NCI-H2107 (cell line): ENCODE results near the gene DENND2C.

Experiments used
- DNase-seq: peaks from one replicate; lab custom pipeline; 2025; lab: John Stamatoyannopoulos, UW

The DENND2C gene

DNA sequence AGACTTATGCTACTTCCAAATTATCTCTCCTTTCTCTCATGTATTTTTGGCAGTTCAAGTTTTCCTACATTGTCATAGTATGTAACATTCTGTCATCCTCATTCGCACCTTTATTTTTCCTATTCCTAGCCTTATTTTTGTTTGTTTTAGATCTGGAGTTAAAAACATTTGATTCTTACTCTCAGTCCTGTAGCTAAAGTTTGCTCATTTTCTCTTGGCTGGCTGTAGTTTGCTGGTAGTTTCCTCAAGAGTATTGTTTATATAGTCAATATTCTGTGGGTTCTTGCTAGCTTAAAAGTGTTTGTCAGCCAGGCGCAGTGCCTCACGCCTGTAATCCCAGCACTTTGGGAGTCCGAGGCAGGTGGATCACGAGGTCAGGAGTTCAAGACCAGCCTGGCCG, 129.0 kb downstream of the DENND2C start:
- no peak for DNase-seq

DNA sequence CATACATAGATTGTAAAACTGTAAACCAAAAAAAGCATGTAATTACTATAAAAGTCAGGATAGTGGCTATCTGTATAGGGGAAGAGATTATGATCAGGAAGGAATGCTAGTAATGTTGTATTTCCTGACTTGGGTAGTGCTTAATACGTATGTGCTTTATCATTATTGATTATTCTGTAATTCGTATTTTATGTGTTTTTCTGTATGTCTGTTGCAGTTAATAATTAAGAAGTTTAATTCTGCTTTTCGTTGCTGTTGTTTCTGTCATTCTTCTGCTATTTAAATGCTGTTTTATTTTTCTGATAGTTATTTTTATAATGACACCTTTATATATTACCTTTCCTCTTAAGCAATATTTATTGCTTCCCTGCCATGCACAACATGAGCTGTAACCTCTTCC, 129.6 kb downstream of the DENND2C start:
- no peak for DNase-seq

- DNase-seq = no peak
These were observed 133.8 kb downstream of the DENND2C start for GRCh38 chr1:114536043-114536442.

DNA sequence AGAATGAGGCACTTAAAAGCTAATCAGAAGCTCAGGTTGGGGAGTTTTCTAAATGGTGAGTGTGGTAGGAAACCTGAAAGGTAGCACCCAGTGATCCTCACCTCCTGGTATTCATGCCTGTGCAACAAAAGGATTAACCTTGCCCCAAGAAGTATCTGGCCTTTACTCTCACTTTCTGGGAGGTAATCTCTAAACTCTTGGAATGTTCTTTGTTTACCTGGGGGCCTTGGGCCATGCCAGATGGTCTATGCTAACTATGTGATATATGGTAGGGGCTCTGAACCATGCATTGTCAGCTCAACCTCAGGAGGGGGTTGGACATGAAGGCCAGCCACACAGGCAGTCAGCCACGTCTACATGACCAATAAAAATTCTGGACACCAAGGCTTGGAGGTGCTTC, 134.4 kb downstream of the DENND2C start:
- DNase-seq = no peak
